GM21528 (cell line): ENCODE data around the gene SNAPC4.
"Not testable (repeated sequence)": the region's sequence is repeated elsewhere in the genome, so short reads cannot be mapped to it uniquely, and the experiment has no call there.

Source experiments
- ATAC-seq: cut with Tn5 transposase; IDR thresholded peaks from one replicate; pipeline ENCODE4 v1.9.1; 2021; ENCODE audit warnings: mild to moderate bottlenecking, moderate library complexity; ENCODE audit not compliant: unreplicated experiment, low FRiP score

The SNAPC4 gene

GRCh38 chr9:136359774-136360718, 39.9 kb downstream of the SNAPC4 start:
- no peak for ATAC-seq

- no peak for ATAC-seq
Observed at GRCh38 chr9:136358888-136359287, 41.1 kb downstream of the SNAPC4 start.

- ATAC-seq = no peak
Observed at GRCh38 chr9:136358016-136358415, 42.0 kb downstream of the SNAPC4 start.

GRCh38 chr9:136357202-136357725, 42.7 kb downstream of the SNAPC4 start:
- no peak for ATAC-seq

- ATAC-seq = no peak
Observed at GRCh38 chr9:136355616-136356557, 44.1 kb downstream of the SNAPC4 start.

- ATAC-seq = no peak
Observed at GRCh38 chr9:136354592-136355085, 45.3 kb downstream of the SNAPC4 start.

- no peak for ATAC-seq
Observed at GRCh38 chr9:136353757-136354488, 46.0 kb downstream of the SNAPC4 start.

GRCh38 chr9:136353088-136353487, 46.9 kb downstream of the SNAPC4 start:
- ATAC-seq = no peak

- ATAC-seq = no peak
Observed at GRCh38 chr9:136352682-136353081, 47.3 kb downstream of the SNAPC4 start.

- ATAC-seq = not testable (repeated sequence)
Observed at GRCh38 chr9:136351868-136352267, 48.1 kb downstream of the SNAPC4 start.

GRCh38 chr9:136351252-136351800, 48.6 kb downstream of the SNAPC4 start:
- ATAC-seq = no peak
